ENCODE measurements around the gene SLCO2A1.

Gene SLCO2A1

DNA sequence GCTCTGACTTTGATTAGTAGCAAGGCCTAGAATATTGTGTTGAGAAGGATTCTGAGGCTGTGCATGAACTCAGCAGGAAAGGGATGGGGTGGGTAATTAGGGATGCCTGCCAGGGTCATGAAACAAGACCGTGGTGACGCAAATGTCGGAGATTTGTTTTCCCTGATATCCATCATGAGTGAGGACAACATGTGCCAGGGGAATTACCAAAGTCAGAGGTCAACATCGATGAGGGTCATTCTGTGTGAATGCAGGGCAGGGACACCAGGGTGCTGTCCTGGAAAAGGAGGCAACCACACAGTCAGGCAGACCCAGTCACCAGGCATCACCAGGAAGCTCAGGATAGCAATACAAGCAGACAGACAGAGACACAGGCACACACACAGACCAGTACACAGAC, 52.2 kb downstream of the SLCO2A1 start:
- POLR2A ChIA-PET: no interaction called here
- no peak for TF ChIP-seq CTBP1 (IDR thresholded peaks at IDR 0.05; ENCODE audit: borderline replicate concordance)
- CTCF ChIA-PET: no interaction called here
- no peak for DNase-seq (ENCODE audit: extremely low spot score)

DNA sequence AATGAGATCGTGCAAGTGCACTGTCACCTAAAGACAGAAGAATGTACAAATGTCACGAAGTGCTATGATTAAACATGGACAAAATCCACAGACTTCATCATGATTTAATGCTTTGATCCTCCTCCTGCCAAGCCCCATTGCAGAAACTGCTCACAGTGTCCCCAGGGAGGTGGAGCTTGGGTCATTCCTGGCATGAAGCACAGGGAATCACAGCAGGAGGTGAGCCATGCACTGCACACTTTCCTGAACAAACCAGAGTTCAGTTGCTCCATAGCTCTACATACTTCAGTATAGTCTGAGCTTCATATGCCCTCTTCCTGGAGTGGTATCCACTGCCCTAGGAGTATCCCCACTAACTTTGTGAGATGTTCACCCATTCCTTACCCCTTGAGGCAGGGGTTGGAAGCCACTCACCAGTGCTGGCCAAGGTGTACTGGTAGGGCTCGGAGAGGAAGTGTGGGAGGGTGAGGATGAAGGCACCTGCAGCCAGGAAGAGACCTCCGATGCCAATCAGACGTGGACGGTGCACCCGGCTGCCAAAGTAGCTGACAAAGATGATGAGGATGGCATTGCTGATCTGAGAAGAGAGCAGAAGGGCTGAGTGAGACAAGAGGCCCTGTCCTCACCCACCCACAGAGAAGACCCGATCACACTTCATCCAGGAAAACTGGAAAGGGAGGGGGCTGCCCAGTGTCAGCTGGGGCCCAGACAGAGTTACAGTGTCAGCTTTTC, 56.3 kb downstream of the SLCO2A1 start:
- ChIA-PET POLR2A (no interaction called here), CTCF (no interaction called here)
- no peak for TF ChIP-seq FOXM1 (IDR thresholded peaks at IDR 0.05; ENCODE audit: borderline replicate concordance)
- no peak for TF ChIP-seq LEF1 (IDR thresholded peaks at IDR 0.05; ENCODE audit: borderline replicate concordance)
- TF ChIP-seq NFRKB (IDR thresholded peaks at IDR 0.05): no peak
- no peak for TF ChIP-seq SUZ12 (IDR thresholded peaks at IDR 0.05)
- no peak for TF ChIP-seq CTBP1 (IDR thresholded peaks at IDR 0.05; ENCODE audit: borderline replicate concordance)
- DNase-seq (ENCODE audit: extremely low spot score): no peak

DNA sequence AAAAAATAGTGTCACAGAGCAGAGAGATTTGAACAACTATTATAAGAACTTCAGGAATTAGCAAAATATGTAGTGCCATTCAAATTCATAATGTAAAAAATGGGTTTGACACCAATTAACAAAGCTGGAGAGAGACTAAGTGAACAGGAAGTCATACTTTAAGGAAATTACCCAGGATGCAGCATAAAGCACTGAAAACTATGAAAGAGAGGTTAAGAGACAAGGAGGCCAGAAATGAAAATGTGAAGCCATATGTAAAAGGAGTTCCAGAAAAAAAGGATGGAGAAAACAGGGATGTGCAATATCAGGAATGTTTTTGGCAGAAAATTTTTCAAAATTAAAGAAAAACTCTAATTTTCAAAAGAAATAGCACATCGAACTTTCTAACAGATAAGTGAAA, 57.6 kb downstream of the SLCO2A1 start:
- TF ChIP-seq, protein P1, sequence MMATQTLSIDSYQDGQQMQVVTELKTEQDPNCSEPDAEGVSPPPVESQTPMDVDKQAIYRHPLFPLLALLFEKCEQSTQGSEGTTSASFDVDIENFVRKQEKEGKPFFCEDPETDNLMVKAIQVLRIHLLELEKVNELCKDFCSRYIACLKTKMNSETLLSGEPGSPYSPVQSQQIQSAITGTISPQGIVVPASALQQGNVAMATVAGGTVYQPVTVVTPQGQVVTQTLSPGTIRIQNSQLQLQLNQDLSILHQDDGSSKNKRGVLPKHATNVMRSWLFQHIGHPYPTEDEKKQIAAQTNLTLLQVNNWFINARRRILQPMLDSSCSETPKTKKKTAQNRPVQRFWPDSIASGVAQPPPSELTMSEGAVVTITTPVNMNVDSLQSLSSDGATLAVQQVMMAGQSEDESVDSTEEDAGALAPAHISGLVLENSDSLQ (IDR thresholded peaks at IDR 0.05): no peak
- TF ChIP-seq TARDBP (IDR thresholded peaks at IDR 0.05) (no peak), ZNF384 (IDR thresholded peaks at IDR 0.05) (no peak), LEF1 (IDR thresholded peaks at IDR 0.05; ENCODE audit: borderline replicate concordance) (no peak), FOXK2 (IDR thresholded peaks at IDR 0.05) (no peak), HDGF (IDR thresholded peaks at IDR 0.05; ENCODE audit: borderline replicate concordance) (no peak), CTBP1 (IDR thresholded peaks at IDR 0.05; ENCODE audit: borderline replicate concordance) (no peak)
- ChIA-PET POLR2A (no interaction called here), CTCF (no interaction called here)
- no peak for DNase-seq (ENCODE audit: extremely low spot score)

DNA sequence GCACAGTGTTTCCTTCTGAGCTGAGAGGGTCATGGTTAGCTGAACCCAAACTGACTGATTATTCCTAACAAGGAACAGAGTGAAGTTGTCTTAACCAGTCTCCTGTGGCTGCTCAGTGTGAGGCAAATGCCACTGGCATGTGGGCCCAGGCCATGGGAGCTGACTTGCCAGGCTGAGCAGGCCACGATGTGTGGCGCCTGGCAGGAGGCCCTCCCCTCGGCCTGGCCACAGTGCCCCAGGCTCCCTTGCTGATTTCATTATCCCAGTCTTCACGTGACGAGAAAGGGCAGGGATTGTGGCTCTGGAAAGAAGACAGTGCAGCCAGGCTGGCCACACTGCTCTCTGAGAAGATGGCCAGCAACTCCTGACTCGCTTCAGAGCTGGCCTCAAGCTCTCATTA, 58.8 kb downstream of the SLCO2A1 start:
- TF ChIP-seq HDGF (IDR thresholded peaks at IDR 0.05; ENCODE audit: borderline replicate concordance) (no peak), FOXA1 (IDR thresholded peaks at IDR 0.05) (no peak), SUZ12 (IDR thresholded peaks at IDR 0.05) (no peak), FOXM1 (IDR thresholded peaks at IDR 0.05; ENCODE audit: borderline replicate concordance) (no peak), CTBP1 (IDR thresholded peaks at IDR 0.05; ENCODE audit: borderline replicate concordance) (no peak), ZNF384 (IDR thresholded peaks at IDR 0.05) (no peak), SP1 (IDR thresholded peaks at IDR 0.05) (no peak), FOXK2 (IDR thresholded peaks at IDR 0.05) (no peak), TARDBP (IDR thresholded peaks at IDR 0.05) (no peak), LEF1 (IDR thresholded peaks at IDR 0.05; ENCODE audit: borderline replicate concordance) (no peak), NFRKB (IDR thresholded peaks at IDR 0.05) (no peak), BHLHE40 (IDR thresholded peaks at IDR 0.05; ENCODE audit: borderline replicate concordance) (no peak), L3MBTL2 (conservative IDR thresholded peaks at IDR 0.05) (no peak), ELF4 (IDR thresholded peaks at IDR 0.05) (no peak), ARNT (IDR thresholded peaks at IDR 0.05) (no peak)
- TF ChIP-seq, protein P1 (IDR thresholded peaks at IDR 0.05): no peak
- ChIA-PET POLR2A (no interaction called here), CTCF (no interaction called here)
- DNase-seq (ENCODE audit: extremely low spot score): no peak

DNA sequence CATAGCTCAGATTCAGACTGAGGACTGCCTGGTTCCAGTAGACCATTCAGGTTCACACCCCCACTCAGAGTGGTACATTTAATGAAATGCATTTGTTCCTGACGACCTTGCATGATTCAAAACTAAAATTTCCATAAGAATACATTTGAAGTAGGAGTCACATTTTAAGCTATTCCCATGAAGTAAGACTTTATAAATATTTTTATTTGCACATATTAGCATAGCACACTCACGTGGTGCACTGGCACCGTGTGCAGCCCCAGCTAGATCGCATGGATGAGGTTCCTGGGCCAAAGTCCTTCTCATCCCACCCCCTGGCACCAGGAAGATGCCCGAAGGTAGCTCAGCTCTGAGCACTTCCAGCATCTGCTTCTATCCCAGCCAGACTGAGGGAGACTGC, 59.4 kb downstream of the SLCO2A1 start:
- ChIA-PET CTCF (no interaction called here), POLR2A (no interaction called here)
- no peak for TF ChIP-seq LEF1 (IDR thresholded peaks at IDR 0.05; ENCODE audit: borderline replicate concordance)
- TF ChIP-seq TARDBP (IDR thresholded peaks at IDR 0.05): no peak
- no peak for TF ChIP-seq ELF4 (IDR thresholded peaks at IDR 0.05)
- TF ChIP-seq ZNF384 (IDR thresholded peaks at IDR 0.05): no peak
- TF ChIP-seq FOXK2 (IDR thresholded peaks at IDR 0.05): no peak
- TF ChIP-seq ARNT (IDR thresholded peaks at IDR 0.05): no peak
- TF ChIP-seq L3MBTL2 (conservative IDR thresholded peaks at IDR 0.05): no peak
- TF ChIP-seq SP1 (IDR thresholded peaks at IDR 0.05): no peak
- no peak for TF ChIP-seq CTBP1 (IDR thresholded peaks at IDR 0.05; ENCODE audit: borderline replicate concordance)
- TF ChIP-seq HDGF (IDR thresholded peaks at IDR 0.05; ENCODE audit: borderline replicate concordance): no peak
- no peak for TF ChIP-seq BHLHE40 (IDR thresholded peaks at IDR 0.05; ENCODE audit: borderline replicate concordance)
- TF ChIP-seq, protein P1 (IDR thresholded peaks at IDR 0.05): no peak
- no peak for TF ChIP-seq SUZ12 (IDR thresholded peaks at IDR 0.05)
- no peak for TF ChIP-seq FOXA1 (IDR thresholded peaks at IDR 0.05)
- TF ChIP-seq FOXM1 (IDR thresholded peaks at IDR 0.05; ENCODE audit: borderline replicate concordance): no peak
- no peak for TF ChIP-seq NFRKB (IDR thresholded peaks at IDR 0.05)
- no peak for DNase-seq (ENCODE audit: extremely low spot score)

DNA sequence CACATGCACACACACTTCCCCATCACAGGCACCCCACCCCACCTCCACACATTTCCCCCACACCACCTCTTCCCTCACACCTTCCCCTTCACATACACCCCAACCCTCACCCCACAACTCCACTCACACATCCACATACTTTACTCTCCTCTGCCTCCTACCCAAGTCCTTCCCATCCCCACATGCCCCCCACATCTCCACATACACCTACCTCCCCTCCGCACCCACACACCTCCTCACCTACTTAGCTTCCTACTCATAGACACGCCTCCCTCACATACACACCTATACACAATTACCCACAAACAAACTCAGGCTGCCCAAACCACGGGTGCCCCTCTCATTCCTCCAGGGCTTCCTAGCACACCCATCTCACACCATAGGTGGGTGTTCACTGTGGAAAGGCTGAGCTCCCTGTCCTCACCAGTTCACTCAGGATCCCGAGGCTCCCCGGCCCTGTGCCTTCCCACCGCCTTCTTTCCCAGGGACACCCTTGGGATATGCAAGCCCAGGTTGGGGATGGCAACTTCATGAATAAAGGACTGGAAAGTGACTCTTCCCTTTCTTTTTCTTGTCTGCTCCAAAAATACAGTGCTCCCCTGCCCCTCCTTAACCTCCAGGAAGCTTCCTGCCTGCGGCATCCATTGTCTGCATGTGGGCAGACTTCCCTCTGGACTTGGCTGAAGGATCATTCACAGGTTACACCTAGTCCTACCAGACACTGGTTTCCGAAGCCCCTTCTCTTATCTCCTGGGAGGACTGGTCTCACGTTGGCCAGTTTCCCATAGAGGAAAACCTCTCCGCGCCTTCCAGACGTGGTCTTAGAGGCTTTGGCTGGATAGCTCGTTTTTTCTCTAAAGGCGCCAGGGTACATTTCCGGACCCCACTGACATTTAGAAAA, 61.5 kb downstream of the SLCO2A1 start:
- TF ChIP-seq ARNT (IDR thresholded peaks at IDR 0.05) (no peak), ELF4 (IDR thresholded peaks at IDR 0.05) (no peak), BHLHE40 (IDR thresholded peaks at IDR 0.05; ENCODE audit: borderline replicate concordance) (no peak), HDGF (IDR thresholded peaks at IDR 0.05; ENCODE audit: borderline replicate concordance) (no peak), FOXK2 (IDR thresholded peaks at IDR 0.05) (no peak), L3MBTL2 (conservative IDR thresholded peaks at IDR 0.05) (no peak), NFRKB (IDR thresholded peaks at IDR 0.05) (no peak), ZNF384 (IDR thresholded peaks at IDR 0.05) (no peak), SUZ12 (IDR thresholded peaks at IDR 0.05) (no peak), CTBP1 (IDR thresholded peaks at IDR 0.05; ENCODE audit: borderline replicate concordance) (no peak), SP1 (IDR thresholded peaks at IDR 0.05) (no peak), TARDBP (IDR thresholded peaks at IDR 0.05) (no peak), FOXA1 (IDR thresholded peaks at IDR 0.05) (no peak), FOXM1 (IDR thresholded peaks at IDR 0.05; ENCODE audit: borderline replicate concordance) (no peak), LEF1 (IDR thresholded peaks at IDR 0.05; ENCODE audit: borderline replicate concordance) (no peak)
- TF ChIP-seq, protein P1 (IDR thresholded peaks at IDR 0.05): no peak
- CTCF ChIA-PET: no interaction called here
- no peak for DNase-seq (ENCODE audit: extremely low spot score)
- POLR2A ChIA-PET: no interaction called here

Measured in HEK293T (cell line).